HG02943 (cell line): ENCODE measurements around the gene SLC13A5.
"Not testable (repeated sequence)": the region's sequence is repeated elsewhere in the genome, so short reads cannot be mapped to it uniquely, and the experiment has no call there.

Experiments used
- ATAC-seq: cut with Tn5 transposase; IDR thresholded peaks from one replicate; pipeline ENCODE4 v1.9.1; 2021; ENCODE audit warnings: mild to moderate bottlenecking, low read depth, moderate library complexity; ENCODE audit not compliant: unreplicated experiment

Gene SLC13A5

DNA sequence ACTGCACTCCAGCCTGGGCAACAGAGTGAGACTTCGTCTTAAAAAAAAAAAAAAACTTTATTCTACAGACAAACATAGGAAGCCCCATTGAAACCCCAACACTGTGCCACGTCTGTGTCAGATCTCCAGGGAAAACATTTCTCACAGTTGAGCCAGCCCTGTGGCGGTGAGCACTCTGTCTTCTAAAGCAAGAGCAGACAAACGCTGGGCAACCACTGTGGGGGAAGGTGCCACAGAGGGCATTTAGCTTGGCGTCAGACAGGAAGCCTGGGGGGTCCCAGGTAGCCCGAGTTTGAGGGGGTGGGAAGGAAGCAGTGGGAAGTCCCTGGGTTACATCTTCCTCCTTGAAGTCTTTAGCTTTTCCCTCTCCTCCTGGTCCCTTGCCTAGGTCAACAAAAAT is 45.7 kb downstream of the SLC13A5 start:
- ATAC-seq: no peak

GRCh38 chr17:6666557-6666956 is 46.6 kb downstream of the SLC13A5 start:
- no peak for ATAC-seq

DNA sequence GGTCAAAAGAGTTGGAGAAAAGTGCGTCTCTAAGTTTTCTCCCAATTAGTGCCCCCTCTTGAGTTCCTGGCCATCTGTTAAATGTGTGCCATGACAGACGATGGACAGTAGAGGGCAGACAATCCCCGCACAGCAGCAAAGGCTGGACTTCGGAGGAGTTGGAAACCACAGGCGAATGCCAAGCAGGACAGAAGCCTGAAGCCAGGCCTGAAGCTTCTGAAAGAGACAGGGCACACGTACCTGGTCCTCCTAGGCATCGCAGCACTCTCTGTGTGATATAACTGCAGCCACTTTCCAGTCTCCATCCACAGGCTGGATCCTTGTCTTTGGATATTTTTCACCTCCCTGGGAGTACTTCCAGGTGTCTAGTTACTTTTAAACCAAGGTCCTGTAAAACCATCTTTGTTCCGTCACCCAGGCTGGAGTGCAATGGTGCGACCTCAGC is 47.1 kb downstream of the SLC13A5 start:
- no peak for ATAC-seq

GRCh38 chr17:6663200-6663599 is 50.0 kb downstream of the SLC13A5 start:
- ATAC-seq: not testable (repeated sequence)

DNA sequence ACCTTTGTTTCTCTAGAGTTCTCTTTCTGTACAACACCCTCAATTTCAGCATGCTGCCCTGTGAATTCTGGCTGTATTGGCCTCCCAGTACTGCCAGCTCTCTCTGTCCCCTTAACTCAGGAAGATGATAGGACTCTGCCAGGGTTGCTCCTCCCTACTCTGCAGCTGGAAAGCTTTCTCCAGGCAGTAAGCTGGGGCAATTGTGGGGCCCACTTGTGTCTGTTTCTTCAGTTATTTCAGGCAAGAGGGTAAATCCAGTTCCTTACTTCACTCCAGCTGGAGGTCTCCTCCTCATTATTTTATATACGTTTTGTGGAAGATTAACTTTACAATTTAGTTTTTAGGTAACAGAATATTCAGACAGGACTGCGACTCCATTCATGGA is 51.7 kb downstream of the SLC13A5 start:
- no peak for ATAC-seq

DNA sequence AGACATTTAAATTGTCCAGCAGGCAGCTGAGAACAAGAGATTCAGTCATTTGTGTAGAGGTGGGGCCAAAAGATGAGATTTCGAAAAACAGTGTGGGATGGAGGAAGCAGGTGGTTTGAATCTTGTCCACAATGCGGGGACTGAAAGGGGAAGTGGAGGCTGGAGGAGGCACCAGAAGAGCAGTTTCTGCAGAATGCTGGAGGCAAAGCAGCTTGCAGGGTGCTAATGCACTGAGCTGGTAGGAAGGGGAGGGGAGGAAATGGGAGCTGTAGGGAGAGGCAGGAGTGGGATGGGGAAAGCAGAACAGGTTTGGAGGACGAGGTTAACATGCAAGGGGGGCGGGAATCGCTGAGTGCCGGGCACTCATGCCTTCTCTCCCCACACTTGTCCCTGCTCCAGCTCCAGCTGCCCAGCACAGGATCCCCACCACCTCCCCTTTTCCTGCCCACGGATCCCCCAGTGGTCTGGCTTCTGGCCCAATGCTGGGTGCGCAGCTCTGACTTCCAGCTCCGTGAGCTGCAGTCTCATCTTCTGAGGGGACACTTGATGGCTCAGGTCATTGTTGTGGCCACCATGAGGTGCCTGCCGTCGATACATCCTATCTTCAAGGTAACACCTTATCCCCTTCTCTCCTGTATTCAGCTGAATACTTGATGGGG is 52.2 kb downstream of the SLC13A5 start:
- ATAC-seq: no peak

- no peak for ATAC-seq
These were observed 53.1 kb downstream of the SLC13A5 start for GRCh38 chr17:6660101-6660500.

DNA sequence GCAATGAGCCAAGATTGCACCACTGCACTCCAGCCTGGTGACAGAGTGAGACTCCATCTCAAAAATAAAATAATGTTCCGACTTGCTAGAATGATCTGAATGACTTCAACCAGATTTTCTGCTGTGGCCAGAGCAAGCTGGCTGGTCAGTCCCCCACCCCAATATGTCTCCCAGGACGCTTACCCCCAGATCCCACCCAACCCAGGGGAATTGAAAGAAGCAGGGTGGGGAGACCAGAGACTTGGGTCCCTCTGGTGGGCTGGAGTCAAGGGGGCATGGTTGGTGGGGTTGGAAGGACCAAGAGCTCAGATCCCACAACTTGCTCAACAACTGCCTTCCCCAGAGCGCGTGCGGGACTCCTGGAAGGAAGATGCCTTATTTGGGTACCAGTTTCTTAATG is 54.8 kb downstream of the SLC13A5 start:
- not testable (repeated sequence) for ATAC-seq

DNA sequence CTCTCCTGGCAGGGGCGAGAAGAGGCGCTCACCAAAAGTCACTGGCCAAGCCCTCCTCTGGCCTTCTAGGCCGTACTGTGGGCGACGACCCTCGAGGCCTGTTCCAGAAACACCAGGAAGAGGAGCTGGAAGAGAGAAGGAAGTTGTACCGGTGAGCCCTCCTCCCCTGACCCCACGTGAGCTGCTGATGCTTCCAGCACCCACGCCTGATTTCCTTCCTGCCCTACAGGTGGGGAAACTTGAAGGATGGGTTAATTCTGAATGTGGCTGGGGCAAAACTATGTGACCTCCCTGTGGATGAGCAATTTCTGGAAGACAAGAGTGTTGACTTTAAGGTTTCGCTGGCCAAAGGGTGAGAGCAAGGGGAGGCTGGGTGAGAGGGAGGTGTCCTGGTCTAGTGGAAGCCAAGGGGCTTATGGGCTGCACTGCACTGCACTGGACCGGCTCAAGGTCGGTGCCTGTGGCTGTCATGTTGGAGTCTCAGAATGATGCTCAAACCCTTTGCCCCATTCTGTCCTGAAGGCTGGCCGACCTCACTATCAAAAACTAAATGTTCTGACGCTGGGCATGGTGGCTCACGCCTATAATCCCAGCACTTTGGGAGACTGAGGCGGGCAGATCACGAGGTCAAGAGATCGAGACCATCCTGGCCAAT is 55.4 kb downstream of the SLC13A5 start:
- no peak for ATAC-seq

DNA sequence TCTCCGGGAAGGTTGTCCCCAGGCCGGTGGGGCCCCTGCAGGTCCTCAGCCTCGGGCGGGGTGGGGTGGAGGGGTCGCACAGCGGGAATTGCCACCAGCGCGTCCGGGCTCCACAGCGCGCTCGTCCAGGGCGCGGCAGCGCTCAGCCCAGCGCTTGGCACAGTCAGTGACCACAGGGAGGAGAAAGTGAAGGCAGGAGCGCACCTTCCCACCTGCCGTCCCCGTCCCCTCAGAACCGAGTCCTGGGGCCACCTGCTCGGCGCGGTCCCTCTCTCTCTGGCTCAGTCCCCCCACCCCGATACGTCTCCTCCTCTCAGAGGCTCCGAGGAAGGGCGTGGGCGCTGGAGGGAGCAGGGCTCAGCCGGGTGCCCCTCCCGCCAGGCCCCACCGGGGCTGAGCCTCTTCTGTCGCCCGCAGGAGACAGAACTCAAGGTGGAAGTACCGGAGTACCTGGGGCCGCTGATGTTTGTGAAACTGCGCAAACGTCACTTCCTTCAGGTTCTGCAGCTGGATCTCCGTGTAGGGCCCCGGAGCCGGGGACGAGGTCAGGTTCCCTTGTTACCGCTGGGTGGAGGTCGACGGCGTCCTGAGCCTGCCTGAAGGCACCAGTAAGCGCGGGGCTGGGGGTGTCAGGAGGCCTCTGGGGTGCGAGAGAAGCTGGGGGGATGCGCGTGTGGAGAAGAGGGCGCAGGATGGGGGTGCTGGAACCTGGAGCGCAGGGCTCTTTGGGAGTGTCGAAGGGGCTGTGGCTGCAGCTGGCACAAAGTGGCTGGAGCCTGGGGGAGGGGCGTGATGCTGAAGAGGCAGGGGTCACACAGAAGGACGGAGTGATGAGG is 56.2 kb downstream of the SLC13A5 start:
- not testable (repeated sequence) for ATAC-seq

GRCh38 chr17:6655732-6656361 is 57.3 kb downstream of the SLC13A5 start:
- ATAC-seq: not testable (repeated sequence)

GRCh38 chr17:6654841-6655731 is 58.1 kb downstream of the SLC13A5 start:
- ATAC-seq: no peak

- peak; percentile 19 for ATAC-seq
These were observed 61.2 kb downstream of the SLC13A5 start for GRCh38 chr17:6651919-6652452.

DNA sequence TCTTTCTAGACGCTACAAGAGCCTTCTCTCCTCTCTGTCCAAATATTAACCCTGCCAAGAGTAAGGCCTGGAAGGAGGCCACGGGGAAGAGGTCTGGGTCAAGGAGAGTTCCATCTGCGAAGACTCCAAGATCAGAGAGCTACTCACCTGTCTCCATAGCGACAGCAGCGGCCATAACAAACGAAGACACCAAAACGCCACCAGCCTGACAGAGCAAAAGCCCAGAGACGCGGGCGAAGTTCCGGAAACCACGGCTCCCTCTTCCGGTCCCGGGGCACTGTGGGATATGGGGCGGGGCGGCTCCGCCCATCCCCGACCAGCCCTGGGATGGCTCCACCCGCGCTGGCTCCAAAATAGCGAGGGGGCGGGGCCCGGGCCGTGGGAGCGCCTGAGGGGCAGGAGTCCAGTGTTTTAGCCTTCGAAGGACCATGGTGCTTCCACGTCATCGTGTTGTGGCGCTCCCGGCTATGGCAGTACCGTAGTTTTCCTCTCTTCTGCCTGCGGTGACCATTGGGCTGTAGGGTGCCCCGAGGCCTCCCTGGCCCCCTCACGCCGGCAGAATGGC is 61.7 kb downstream of the SLC13A5 start, which contains the start of the genes C17orf100 and MED31:
Gene C17orf100 (plus strand): TSS at position 409 of the 565 bp plus-strand sequence. CDS start 152 bp downstream, at position 561.
Gene MED31 (minus strand): TSS at position 252 of the 565 bp plus-strand sequence. CDS start 77 bp downstream, at position 175.
- peak; percentile 88 for ATAC-seq

GRCh38 chr17:6648181-6648580 is 65.0 kb downstream of the SLC13A5 start:
- ATAC-seq: no peak

DNA sequence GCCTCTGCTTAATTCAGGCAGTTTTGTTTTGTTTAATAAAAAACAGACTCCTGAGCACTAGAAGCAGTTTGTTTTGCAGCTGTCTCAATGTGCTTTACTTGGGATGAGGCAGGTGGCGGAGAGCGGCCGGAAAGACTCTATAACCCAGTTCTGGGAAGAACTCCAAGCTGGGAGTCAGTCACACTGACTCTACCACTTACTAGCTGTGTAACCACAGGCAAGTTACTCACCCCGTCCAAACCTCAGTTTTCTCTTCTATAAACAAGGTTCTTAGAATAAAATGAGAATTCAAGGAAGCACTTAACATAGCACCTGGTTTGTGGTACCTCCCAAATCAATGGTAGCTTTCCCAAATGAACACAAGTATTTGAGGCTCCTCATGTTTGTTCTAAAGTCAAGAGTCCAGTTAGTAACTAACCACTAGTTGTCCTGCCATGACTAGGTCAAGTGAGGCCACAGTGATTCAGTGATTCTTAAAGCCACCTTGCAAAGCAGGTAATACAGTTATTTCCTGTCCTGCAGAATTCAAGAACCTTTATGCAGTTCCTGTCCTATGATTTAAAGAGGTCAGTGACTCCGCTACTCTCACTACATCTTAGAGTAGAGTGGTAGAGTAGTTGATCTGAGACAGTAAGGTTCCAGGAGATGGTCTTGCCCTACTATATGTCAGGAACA is 69.6 kb downstream of the SLC13A5 start:
- no peak for ATAC-seq

- no peak for ATAC-seq
These were observed 70.6 kb downstream of the SLC13A5 start for GRCh38 chr17:6642592-6642991.

DNA sequence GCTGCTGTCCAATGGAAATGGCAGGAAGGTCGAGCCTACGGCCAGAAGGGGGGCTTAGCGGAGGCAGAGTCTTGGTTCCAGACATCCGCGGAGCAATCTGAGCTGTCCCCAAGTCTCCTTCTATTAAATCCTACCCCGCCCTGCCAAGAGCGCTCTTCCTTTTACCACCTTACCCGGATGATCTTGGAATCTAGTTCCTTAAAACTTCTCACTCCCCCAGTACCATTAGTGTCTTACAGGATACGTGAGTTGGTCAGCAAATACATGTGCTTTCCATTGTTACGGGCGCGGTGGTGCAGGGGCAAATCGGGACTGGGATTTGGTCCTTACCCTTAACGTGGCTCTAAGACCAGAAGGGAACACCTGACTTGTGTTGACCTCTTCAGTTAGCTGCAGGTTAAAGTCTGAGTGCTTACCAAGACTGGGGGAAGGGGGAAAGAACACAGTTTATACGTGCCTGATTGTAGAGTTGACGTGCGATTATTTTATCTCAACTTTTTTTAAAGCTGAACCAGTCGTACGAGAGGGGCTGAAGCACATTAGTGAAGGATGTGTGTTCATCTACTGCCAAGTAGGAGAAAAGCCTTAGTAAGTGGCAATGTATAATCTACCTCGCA is 71.8 kb downstream of the SLC13A5 start:
- ATAC-seq: peak; percentile 17
